ENCODE measurements around the gene CORO7.

The CORO7 gene

DNA sequence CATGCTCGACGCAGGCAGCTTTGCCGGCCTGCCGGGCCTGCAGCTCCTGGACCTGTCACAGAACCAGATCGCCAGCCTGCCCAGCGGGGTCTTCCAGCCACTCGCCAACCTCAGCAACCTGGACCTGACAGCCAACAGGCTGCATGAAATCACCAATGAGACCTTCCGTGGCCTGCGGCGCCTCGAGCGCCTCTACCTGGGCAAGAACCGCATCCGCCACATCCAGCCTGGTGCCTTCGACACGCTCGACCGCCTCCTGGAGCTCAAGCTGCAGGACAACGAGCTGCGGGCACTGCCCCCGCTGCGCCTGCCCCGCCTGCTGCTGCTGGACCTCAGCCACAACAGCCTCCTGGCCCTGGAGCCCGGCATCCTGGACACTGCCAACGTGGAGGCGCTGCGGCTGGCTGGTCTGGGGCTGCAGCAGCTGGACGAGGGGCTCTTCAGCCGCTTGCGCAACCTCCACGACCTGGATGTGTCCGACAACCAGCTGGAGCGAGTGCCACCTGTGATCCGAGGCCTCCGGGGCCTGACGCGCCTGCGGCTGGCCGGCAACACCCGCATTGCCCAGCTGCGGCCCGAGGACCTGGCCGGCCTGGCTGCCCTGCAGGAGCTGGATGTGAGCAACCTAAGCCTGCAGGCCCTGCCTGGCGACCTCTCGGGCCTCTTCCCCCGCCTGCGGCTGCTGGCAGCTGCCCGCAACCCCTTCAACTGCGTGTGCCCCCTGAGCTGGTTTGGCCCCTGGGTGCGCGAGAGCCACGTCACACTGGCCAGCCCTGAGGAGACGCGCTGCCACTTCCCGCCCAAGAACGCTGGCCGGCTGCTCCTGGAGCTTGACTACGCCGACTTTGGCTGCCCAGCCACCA lies 35.1 kb downstream of the CORO7 start:
- TF ChIP-seq, protein P1, sequence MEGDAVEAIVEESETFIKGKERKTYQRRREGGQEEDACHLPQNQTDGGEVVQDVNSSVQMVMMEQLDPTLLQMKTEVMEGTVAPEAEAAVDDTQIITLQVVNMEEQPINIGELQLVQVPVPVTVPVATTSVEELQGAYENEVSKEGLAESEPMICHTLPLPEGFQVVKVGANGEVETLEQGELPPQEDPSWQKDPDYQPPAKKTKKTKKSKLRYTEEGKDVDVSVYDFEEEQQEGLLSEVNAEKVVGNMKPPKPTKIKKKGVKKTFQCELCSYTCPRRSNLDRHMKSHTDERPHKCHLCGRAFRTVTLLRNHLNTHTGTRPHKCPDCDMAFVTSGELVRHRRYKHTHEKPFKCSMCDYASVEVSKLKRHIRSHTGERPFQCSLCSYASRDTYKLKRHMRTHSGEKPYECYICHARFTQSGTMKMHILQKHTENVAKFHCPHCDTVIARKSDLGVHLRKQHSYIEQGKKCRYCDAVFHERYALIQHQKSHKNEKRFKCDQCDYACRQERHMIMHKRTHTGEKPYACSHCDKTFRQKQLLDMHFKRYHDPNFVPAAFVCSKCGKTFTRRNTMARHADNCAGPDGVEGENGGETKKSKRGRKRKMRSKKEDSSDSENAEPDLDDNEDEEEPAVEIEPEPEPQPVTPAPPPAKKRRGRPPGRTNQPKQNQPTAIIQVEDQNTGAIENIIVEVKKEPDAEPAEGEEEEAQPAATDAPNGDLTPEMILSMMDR (IDR thresholded peaks at IDR 0.05; ENCODE audit: insufficient read depth, low read length, missing control alignments): no peak
- no peak overlapping the region for H3K4me3 ChIP-seq (ENCODE audit: low read depth, low read length)
- POLR2A ChIA-PET: interaction anchor here (1.1 to 2.0 kb wide), 2 partner anchors 8 to 11 kb away, joined by 5 to 13 read pairs; no protein-coding TSS in a partner anchor
- no peak for DNase-seq (ENCODE audit: low read depth, low spot score)
- CTCF ChIA-PET: interaction anchor here (4.6 to 23.7 kb wide), 2 partner anchors 22 kb away, joined by 24 to 389 read pairs; no protein-coding TSS in a partner anchor

GRCh38 chr16:4380119-4381063 lies 36.0 kb downstream of the CORO7 start:
- TF ChIP-seq, protein P1 (IDR thresholded peaks at IDR 0.05; ENCODE audit: insufficient read depth, low read length, missing control alignments): no peak
- ChIA-PET CTCF (interaction anchor here (4.6 to 23.7 kb wide), 2 partner anchors 21 to 23 kb away, joined by 24 to 389 read pairs; no protein-coding TSS in a partner anchor), POLR2A (no interaction called here)
- H3K4me3 ChIP-seq (ENCODE audit: low read depth, low read length): no peak overlapping the region
- no peak for DNase-seq (ENCODE audit: low read depth, low spot score)

- TF ChIP-seq, protein P1 (IDR thresholded peaks at IDR 0.05; ENCODE audit: insufficient read depth, low read length, missing control alignments): no peak
- DNase-seq (ENCODE audit: low read depth, low spot score): no peak
- ChIA-PET CTCF (interaction anchor here (1.3 to 23.7 kb wide), 3 partner anchors 17 to 25 kb away, joined by 6 to 389 read pairs (median 24); no protein-coding TSS in a partner anchor), POLR2A (no interaction called here)
- no peak overlapping the region for H3K4me3 ChIP-seq (ENCODE audit: low read depth, low read length)
Measured at GRCh38 chr16:4378999-4379690, 37.3 kb downstream of the CORO7 start.

GRCh38 chr16:4378161-4378666 lies 38.2 kb downstream of the CORO7 start:
- H3K4me3 ChIP-seq (ENCODE audit: low read depth, low read length): no peak overlapping the region
- TF ChIP-seq, protein P1 (IDR thresholded peaks at IDR 0.05; ENCODE audit: insufficient read depth, low read length, missing control alignments): no peak
- POLR2A ChIA-PET: interaction anchor here (0.7 to 1.5 kb wide), 2 partner anchors 8 to 17 kb away, joined by 3 to 4 read pairs; no protein-coding TSS in a partner anchor
- CTCF ChIA-PET: interaction anchor here (1.0 to 23.7 kb wide), 4 partner anchors 16 to 27 kb away, joined by 3 to 389 read pairs (median 15); partner anchors contain the start of gene PAM16
- no peak for DNase-seq (ENCODE audit: low read depth, low spot score)

- ChIA-PET CTCF (interaction anchor here (0.7 to 23.7 kb wide), 7 partner anchors 9 to 438 kb away, joined by 3 to 389 read pairs (median 3); partner anchors contain the start of gene PAM16), POLR2A (interaction anchor here (0.7 to 1.5 kb wide), 2 partner anchors 9 to 18 kb away, joined by 3 to 4 read pairs; no protein-coding TSS in a partner anchor)
- no peak for DNase-seq (ENCODE audit: low read depth, low spot score)
- no peak overlapping the region; the same call in 1 of the 2 replicates for H3K4me3 ChIP-seq (ENCODE audit: low read depth, low read length)
- TF ChIP-seq, protein P1 (IDR thresholded peaks at IDR 0.05; ENCODE audit: insufficient read depth, low read length, missing control alignments): peak; percentile 6
Measured at GRCh38 chr16:4377573-4378154, 38.7 kb downstream of the CORO7 start.

All from AG04449 (cell line).